HEK293 (cell line): ENCODE results near the gene SPATA2L.

Source experiments
- CTCF ChIA-PET: fragments of 350-600 bp; formaldehyde crosslinking; extraction: SDS; loops from one replicate; lab custom pipeline; 2021; ENCODE audit warnings: antibody characterized with exemption; lab: Yijun Ruan, JAX
- POLR2A ChIA-PET: fragments of 300-600 bp; formaldehyde crosslinking; extraction: SDS; loops from one replicate; lab custom pipeline; 2020; ENCODE audit warnings: antibody characterized with exemption, inconsistent platforms; lab: Yijun Ruan, JAX
- H3K27ac ChIP-seq: fragments of 200-500 bp; sonication (Bioruptor generic); 2 replicates; pipeline ENCODE4 v1.5.1; 2014; ENCODE audit warnings: low read depth, low read length, control low read depth, inconsistent platforms; ENCODE audit errors: extremely low read depth
- H3K36me3 ChIP-seq, 2 experiments: fragments of 200-500 bp in 1 of 2; sonication (Bioruptor generic) in 1 of 2; 1 replicate in 1 of 2; 2 replicates in 1 of 2; pipeline ENCODE4 v1.5.1; 2014 to 2017; ENCODE audit warnings: inconsistent platforms in 2 of 2, low read length in 2 of 2; ENCODE audit not compliant: control insufficient read depth in 2 of 2, insufficient read depth in 1 of 2
- H3K4me1 ChIP-seq: fragments of 200-500 bp; sonication (Bioruptor generic); 2 replicates; pipeline ENCODE4 v1.5.1; 2014; ENCODE audit warnings: mild to moderate bottlenecking, low read length, inconsistent platforms; ENCODE audit not compliant: control insufficient read depth, insufficient read depth
- H3K4me3 ChIP-seq: 2 replicates; pipeline ENCODE4 v1.5.1; 2011; ENCODE audit warnings: low read depth, mild to moderate bottlenecking, control low read depth, low read length, moderate library complexity
- H3K9me3 ChIP-seq: fragments of 200-500 bp; sonication (Bioruptor generic); 2 replicates; pipeline ENCODE4 v1.5.1; 2014; ENCODE audit warnings: low read depth, low read length, inconsistent platforms; ENCODE audit not compliant: control insufficient read depth, insufficient read depth
- GLIS1 ChIP-seq: fragments of 450-650 bp; formaldehyde crosslinking; IDR thresholded peaks from 2 replicates; pipeline ENCODE4 v1.5.1; 2016; ENCODE audit warnings: missing biosample characterization, missing genetic modification characterization
- SCRT2 ChIP-seq: fragments of 450-650 bp; formaldehyde crosslinking; IDR thresholded peaks from 2 replicates; pipeline ENCODE4 v1.5.1; 2016; ENCODE audit warnings: missing biosample characterization, missing genetic modification characterization
- TRIM28 ChIP-seq: IDR thresholded peaks from 2 replicates; pipeline ENCODE4 v1.6.1; 2011; ENCODE audit warnings: low read length, control low read depth, borderline replicate concordance
- ZBTB20 ChIP-seq: fragments of 450-650 bp; formaldehyde crosslinking; IDR thresholded peaks from 2 replicates; pipeline ENCODE4 v1.5.1; 2016; ENCODE audit warnings: missing biosample characterization, missing genetic modification characterization
- ZFP69B ChIP-seq: fragments of 450-650 bp; formaldehyde crosslinking; IDR thresholded peaks from 2 replicates; pipeline ENCODE4 v1.5.1; 2016; ENCODE audit warnings: missing biosample characterization, missing genetic modification characterization
- ZIC2 ChIP-seq: fragments of 450-650 bp; formaldehyde crosslinking; IDR thresholded peaks from 2 replicates; pipeline ENCODE4 v1.5.1; 2016; ENCODE audit warnings: missing biosample characterization, missing genetic modification characterization
- ZNF133 ChIP-seq: fragments of 450-650 bp; formaldehyde crosslinking; IDR thresholded peaks from 2 replicates; pipeline ENCODE4 v1.5.1; 2016; ENCODE audit warnings: missing biosample characterization, missing genetic modification characterization
- ZNF16 ChIP-seq: fragments of 450-650 bp; formaldehyde crosslinking; IDR thresholded peaks from 2 replicates; pipeline ENCODE4 v1.5.1; 2016; ENCODE audit warnings: low read depth, missing biosample characterization, missing genetic modification characterization
- ZNF174 ChIP-seq: fragments of 450-650 bp; formaldehyde crosslinking; IDR thresholded peaks from 2 replicates; pipeline ENCODE4 v1.5.0; 2017; ENCODE audit warnings: missing biosample characterization, mild to moderate bottlenecking, missing genetic modification characterization
- ZNF24 ChIP-seq: fragments of 450-650 bp; formaldehyde crosslinking; IDR thresholded peaks from 2 replicates; pipeline ENCODE4 v1.5.1; 2016; ENCODE audit warnings: missing biosample characterization, missing genetic modification characterization
- ZNF311 ChIP-seq: fragments of 450-650 bp; formaldehyde crosslinking; IDR thresholded peaks from 2 replicates; pipeline ENCODE4 v1.5.1; 2017; ENCODE audit warnings: missing biosample characterization, missing genetic modification characterization, borderline replicate concordance
- ZNF350 ChIP-seq: fragments of 450-650 bp; formaldehyde crosslinking; IDR thresholded peaks from 2 replicates; pipeline ENCODE4 v1.5.0; 2017; ENCODE audit warnings: missing biosample characterization, mild to moderate bottlenecking, missing genetic modification characterization
- ZNF37A ChIP-seq: fragments of 450-650 bp; IDR thresholded peaks from 2 replicates; pipeline ENCODE4 v1.5.1; 2018; ENCODE audit warnings: missing biosample characterization, missing genetic modification characterization
- ZNF391 ChIP-seq: fragments of 450-650 bp; formaldehyde crosslinking; IDR thresholded peaks from 2 replicates; pipeline ENCODE4 v1.5.1; 2016; ENCODE audit warnings: low read depth, missing biosample characterization, missing genetic modification characterization, borderline replicate concordance
- ZNF394 ChIP-seq: fragments of 450-650 bp; formaldehyde crosslinking; IDR thresholded peaks from 2 replicates; pipeline ENCODE4 v1.5.1; 2016; ENCODE audit warnings: missing biosample characterization, missing genetic modification characterization, mild to moderate bottlenecking, moderate library complexity, borderline replicate concordance
- ZNF548 ChIP-seq: fragments of 450-650 bp; formaldehyde crosslinking; IDR thresholded peaks from 2 replicates; pipeline ENCODE4 v1.5.1; 2016; ENCODE audit warnings: missing biosample characterization, missing genetic modification characterization
- ZNF549 ChIP-seq: fragments of 450-650 bp; IDR thresholded peaks from 2 replicates; pipeline ENCODE4 v1.5.1; 2018; ENCODE audit warnings: missing biosample characterization, missing genetic modification characterization, mild to moderate bottlenecking, inconsistent platforms, moderate library complexity
- ZNF623 ChIP-seq: fragments of 450-650 bp; formaldehyde crosslinking; IDR thresholded peaks from 2 replicates; pipeline ENCODE4 v1.5.1; 2016; ENCODE audit warnings: missing biosample characterization, missing genetic modification characterization
- ZNF626 ChIP-seq: fragments of 450-650 bp; sonication (Bioruptor Pico); formaldehyde crosslinking; IDR thresholded peaks from 2 replicates; pipeline ENCODE4 v1.5.1; 2018; ENCODE audit warnings: missing biosample characterization, missing genetic modification characterization, inconsistent platforms
- ZNF658 ChIP-seq: fragments of 450-650 bp; formaldehyde crosslinking; IDR thresholded peaks from 2 replicates; pipeline ENCODE4; 2016; ENCODE audit warnings: missing biosample characterization, missing genetic modification characterization
- ZNF660 ChIP-seq: fragments of 450-650 bp; IDR thresholded peaks from 2 replicates; pipeline ENCODE4 v1.5.1; 2018; ENCODE audit warnings: missing biosample characterization, mild to moderate bottlenecking, missing genetic modification characterization
- ZNF664 ChIP-seq: fragments of 450-650 bp; formaldehyde crosslinking; IDR thresholded peaks from 2 replicates; pipeline ENCODE4 v1.5.1; 2016; ENCODE audit warnings: missing biosample characterization, missing genetic modification characterization
- ZNF670 ChIP-seq: fragments of 450-650 bp; formaldehyde crosslinking; IDR thresholded peaks from 2 replicates; pipeline ENCODE4 v1.5.1; 2016; ENCODE audit warnings: missing biosample characterization, missing genetic modification characterization, low read depth
- ZNF747 ChIP-seq: fragments of 450-650 bp; formaldehyde crosslinking; IDR thresholded peaks from 2 replicates; pipeline ENCODE4 v1.5.1; 2016; ENCODE audit warnings: missing biosample characterization, missing genetic modification characterization
- ZXDB ChIP-seq: fragments of 450-650 bp; formaldehyde crosslinking; IDR thresholded peaks from 2 replicates; pipeline ENCODE4 v1.5.1; 2016; ENCODE audit warnings: missing biosample characterization, missing genetic modification characterization
- TF ChIP-seq, protein P1 (sequence below): fragments of 450-650 bp; formaldehyde crosslinking; IDR thresholded peaks from 2 replicates; pipeline ENCODE4 v1.5.1; 2016; ENCODE audit warnings: missing biosample characterization, missing genetic modification characterization
- TF ChIP-seq, protein P2 (sequence below): fragments of 450-650 bp; formaldehyde crosslinking; IDR thresholded peaks from 2 replicates; pipeline ENCODE4 v1.5.1; 2017; ENCODE audit warnings: missing biosample characterization, missing genetic modification characterization
- TF ChIP-seq, protein P3 (sequence below): fragments of 450-650 bp; formaldehyde crosslinking; IDR thresholded peaks from 2 replicates; pipeline ENCODE4 v1.5.1; 2016; ENCODE audit warnings: missing biosample characterization, missing genetic modification characterization
- TF ChIP-seq, protein P4 (sequence below): fragments of 450-650 bp; formaldehyde crosslinking; IDR thresholded peaks from 2 replicates; pipeline ENCODE4 v1.5.1; 2016; ENCODE audit warnings: missing biosample characterization, missing genetic modification characterization
- TF ChIP-seq, protein P5 (sequence below): fragments of 450-650 bp; formaldehyde crosslinking; conservative IDR thresholded peaks from 2 replicates; pipeline ENCODE4 v1.5.1; 2016; ENCODE audit warnings: low read depth, missing biosample characterization, missing genetic modification characterization

SPATA2L gene

DNA sequence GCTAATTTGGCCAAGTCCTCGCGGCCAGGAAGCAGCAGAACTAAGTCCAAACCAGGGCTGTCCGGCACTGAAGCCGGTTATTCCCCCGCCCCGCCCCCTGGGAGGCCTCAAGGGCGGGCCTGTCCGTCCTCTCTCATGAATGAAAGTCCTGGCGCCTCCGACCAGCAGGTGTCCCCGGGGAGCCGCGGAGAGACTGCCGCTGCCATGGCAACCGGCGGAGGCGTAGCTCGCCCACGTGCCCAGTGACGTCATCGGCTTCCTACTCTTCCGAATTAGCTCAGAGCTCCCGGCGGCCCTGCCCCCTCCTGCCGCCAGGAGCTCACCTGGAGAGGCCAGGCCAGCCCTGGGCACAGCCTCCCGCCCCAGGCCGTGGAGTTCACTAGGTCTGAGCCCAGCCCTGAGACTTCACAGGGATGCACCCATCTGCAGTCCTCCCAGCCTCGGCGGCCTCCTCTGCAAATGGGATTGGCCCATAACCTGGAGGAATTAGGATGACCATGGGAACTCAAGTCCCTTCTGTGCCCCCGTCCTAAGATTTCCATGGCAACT lies 1.3 kb downstream of the SPATA2L start:
- ChIA-PET CTCF (interaction anchor here (0.6 to 2.2 kb wide), 12 partner anchors 8 to 320 kb away, joined by 3 to 12 read pairs (median 3); no protein-coding TSS in a partner anchor), POLR2A (interaction anchor here (0.7 to 2.5 kb wide), 12 partner anchors 9 to 222 kb away, joined by 3 to 17 read pairs (median 4); partner anchors contain the start of genes CDK10, SPG7, TCF25 and VPS9D1)
- H3K4me3 ChIP-seq: peak overlapping the region; percentile 68
- no peaks in the 10 kb centered on the region for H3K9me3 ChIP-seq
- peak overlapping the region; percentile 65 for H3K27ac ChIP-seq
- peaks cover 8% of the 10 kb centered on the region for H3K4me1 ChIP-seq
- peaks cover 0 to 35% of the 10 kb centered on the region in 2 experiments; a peak in 2 of 3 replicates for H3K36me3 ChIP-seq
- TF ChIP-seq ZNF37A (tag by site-specific recombination) (no peak), ZFP69B (tag by site-specific recombination) (no peak), ZNF626 (no peak), ZNF548 (tag by site-specific recombination) (no peak), ZNF174 (tag by site-specific recombination) (no peak), ZNF549 (no peak), ZNF16 (tag by site-specific recombination) (no peak), ZNF133 (no peak), ZNF24 (no peak), ZNF311 (tag by site-specific recombination) (no peak), GLIS1 (peak; percentile 82), SCRT2 (tag by site-specific recombination) (peak; percentile 61), ZNF394 (tag by site-specific recombination) (peak; percentile 28; the same call in 1 of the 2 replicates), ZNF660 (no peak), ZXDB (peak; percentile 86), ZIC2 (tag by site-specific recombination) (peak; percentile 71), TRIM28 (no peak), ZNF350 (tag by site-specific recombination) (no peak), ZNF670 (no peak), ZNF664 (no peak), ZBTB20 (tag by site-specific recombination) (no peak), ZNF747 (tag by site-specific recombination) (no peak), ZNF623 (no peak), ZNF658 (no peak), ZNF391 (tag by site-specific recombination) (0 out of 2 replicates have a peak, but pooled peaks have one; percentile 32)
- TF ChIP-seq, protein P1, sequence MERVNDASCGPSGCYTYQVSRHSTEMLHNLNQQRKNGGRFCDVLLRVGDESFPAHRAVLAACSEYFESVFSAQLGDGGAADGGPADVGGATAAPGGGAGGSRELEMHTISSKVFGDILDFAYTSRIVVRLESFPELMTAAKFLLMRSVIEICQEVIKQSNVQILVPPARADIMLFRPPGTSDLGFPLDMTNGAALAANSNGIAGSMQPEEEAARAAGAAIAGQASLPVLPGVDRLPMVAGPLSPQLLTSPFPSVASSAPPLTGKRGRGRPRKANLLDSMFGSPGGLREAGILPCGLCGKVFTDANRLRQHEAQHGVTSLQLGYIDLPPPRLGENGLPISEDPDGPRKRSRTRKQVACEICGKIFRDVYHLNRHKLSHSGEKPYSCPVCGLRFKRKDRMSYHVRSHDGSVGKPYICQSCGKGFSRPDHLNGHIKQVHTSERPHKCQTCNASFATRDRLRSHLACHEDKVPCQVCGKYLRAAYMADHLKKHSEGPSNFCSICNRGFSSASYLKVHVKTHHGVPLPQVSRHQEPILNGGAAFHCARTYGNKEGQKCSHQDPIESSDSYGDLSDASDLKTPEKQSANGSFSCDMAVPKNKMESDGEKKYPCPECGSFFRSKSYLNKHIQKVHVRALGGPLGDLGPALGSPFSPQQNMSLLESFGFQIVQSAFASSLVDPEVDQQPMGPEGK: peak; percentile 84
- TF ChIP-seq, protein P2, sequence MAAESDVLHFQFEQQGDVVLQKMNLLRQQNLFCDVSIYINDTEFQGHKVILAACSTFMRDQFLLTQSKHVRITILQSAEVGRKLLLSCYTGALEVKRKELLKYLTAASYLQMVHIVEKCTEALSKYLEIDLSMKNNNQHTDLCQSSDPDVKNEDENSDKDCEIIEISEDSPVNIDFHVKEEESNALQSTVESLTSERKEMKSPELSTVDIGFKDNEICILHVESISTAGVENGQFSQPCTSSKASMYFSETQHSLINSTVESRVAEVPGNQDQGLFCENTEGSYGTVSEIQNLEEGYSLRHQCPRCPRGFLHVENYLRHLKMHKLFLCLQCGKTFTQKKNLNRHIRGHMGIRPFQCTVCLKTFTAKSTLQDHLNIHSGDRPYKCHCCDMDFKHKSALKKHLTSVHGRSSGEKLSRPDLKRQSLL (tag by site-specific recombination): no peak
- TF ChIP-seq, protein P3, sequence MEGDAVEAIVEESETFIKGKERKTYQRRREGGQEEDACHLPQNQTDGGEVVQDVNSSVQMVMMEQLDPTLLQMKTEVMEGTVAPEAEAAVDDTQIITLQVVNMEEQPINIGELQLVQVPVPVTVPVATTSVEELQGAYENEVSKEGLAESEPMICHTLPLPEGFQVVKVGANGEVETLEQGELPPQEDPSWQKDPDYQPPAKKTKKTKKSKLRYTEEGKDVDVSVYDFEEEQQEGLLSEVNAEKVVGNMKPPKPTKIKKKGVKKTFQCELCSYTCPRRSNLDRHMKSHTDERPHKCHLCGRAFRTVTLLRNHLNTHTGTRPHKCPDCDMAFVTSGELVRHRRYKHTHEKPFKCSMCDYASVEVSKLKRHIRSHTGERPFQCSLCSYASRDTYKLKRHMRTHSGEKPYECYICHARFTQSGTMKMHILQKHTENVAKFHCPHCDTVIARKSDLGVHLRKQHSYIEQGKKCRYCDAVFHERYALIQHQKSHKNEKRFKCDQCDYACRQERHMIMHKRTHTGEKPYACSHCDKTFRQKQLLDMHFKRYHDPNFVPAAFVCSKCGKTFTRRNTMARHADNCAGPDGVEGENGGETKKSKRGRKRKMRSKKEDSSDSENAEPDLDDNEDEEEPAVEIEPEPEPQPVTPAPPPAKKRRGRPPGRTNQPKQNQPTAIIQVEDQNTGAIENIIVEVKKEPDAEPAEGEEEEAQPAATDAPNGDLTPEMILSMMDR (tag by site-specific recombination): peak; percentile 90
- TF ChIP-seq, protein P4, sequence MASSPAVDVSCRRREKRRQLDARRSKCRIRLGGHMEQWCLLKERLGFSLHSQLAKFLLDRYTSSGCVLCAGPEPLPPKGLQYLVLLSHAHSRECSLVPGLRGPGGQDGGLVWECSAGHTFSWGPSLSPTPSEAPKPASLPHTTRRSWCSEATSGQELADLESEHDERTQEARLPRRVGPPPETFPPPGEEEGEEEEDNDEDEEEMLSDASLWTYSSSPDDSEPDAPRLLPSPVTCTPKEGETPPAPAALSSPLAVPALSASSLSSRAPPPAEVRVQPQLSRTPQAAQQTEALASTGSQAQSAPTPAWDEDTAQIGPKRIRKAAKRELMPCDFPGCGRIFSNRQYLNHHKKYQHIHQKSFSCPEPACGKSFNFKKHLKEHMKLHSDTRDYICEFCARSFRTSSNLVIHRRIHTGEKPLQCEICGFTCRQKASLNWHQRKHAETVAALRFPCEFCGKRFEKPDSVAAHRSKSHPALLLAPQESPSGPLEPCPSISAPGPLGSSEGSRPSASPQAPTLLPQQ (tag by site-specific recombination): peak; percentile 42; the same call in 1 of the 2 replicates
- TF ChIP-seq, protein P5, sequence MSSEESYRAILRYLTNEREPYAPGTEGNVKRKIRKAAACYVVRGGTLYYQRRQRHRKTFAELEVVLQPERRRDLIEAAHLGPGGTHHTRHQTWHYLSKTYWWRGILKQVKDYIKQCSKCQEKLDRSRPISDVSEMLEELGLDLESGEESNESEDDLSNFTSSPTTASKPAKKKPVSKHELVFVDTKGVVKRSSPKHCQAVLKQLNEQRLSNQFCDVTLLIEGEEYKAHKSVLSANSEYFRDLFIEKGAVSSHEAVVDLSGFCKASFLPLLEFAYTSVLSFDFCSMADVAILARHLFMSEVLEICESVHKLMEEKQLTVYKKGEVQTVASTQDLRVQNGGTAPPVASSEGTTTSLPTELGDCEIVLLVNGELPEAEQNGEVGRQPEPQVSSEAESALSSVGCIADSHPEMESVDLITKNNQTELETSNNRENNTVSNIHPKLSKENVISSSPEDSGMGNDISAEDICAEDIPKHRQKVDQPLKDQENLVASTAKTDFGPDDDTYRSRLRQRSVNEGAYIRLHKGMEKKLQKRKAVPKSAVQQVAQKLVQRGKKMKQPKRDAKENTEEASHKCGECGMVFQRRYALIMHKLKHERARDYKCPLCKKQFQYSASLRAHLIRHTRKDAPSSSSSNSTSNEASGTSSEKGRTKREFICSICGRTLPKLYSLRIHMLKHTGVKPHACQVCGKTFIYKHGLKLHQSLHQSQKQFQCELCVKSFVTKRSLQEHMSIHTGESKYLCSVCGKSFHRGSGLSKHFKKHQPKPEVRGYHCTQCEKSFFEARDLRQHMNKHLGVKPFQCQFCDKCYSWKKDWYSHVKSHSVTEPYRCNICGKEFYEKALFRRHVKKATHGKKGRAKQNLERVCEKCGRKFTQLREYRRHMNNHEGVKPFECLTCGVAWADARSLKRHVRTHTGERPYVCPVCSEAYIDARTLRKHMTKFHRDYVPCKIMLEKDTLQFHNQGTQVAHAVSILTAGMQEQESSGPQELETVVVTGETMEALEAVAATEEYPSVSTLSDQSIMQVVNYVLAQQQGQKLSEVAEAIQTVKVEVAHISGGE: 0 out of 2 replicates have a peak, but pooled peaks have one; percentile 18
